Activated T-helper 1 cell treated with anti-CD3 and anti-CD28 coated beads, Interleukin-2, amount 50 U/mL, for 16 hours (primary cell): ENCODE results near the gene TMEM138.

ENCODE experiments used
- DNase-seq, 2 donors: peaks; one replicate each; pipeline ENCODE4 v3.0.0-alpha.2; 2020; ENCODE audit warnings: low read depth in 1 of 2, low spot score in 1 of 2

The TMEM138 gene

DNA sequence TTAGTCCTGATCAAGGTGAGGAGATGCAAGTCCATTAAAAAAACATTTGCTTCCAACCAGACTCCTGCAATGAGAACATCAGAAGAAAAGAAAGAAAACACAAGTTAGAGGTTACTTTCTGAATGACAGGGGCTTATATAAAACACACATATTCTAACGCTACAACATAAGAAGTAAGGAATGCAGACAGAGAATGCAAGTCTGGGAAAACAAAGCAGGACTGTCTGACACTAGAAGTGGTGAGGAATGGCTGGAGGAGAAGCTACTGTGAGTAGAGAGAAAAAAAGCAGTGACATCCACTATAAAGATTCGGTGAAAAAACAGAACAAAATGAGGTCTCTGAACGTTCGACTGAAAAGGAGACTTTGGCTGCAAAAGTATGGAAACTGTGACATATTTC lies 42.5 kb downstream of the TMEM138 start:
- DNase-seq, result no peak

DNA sequence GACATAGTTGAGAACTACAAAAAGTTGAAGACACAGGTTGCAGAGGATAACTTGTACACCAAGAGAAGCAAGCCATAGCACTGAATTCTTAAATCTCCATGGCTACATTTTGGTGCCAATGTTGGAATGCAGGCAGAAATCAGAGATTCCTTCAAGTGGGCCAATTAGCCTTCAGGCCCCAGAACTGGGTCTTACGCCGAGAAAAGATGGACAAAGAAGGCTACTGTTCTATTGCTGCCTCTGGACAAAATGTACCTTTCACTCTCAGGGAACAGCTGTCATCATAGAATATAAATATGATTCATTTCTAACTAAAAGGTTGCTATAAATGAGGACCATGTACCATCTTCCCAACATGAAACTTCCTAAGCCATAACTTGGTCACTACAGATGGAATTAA lies 43.9 kb downstream of the TMEM138 start:
- DNase-seq, result no peak

DNA sequence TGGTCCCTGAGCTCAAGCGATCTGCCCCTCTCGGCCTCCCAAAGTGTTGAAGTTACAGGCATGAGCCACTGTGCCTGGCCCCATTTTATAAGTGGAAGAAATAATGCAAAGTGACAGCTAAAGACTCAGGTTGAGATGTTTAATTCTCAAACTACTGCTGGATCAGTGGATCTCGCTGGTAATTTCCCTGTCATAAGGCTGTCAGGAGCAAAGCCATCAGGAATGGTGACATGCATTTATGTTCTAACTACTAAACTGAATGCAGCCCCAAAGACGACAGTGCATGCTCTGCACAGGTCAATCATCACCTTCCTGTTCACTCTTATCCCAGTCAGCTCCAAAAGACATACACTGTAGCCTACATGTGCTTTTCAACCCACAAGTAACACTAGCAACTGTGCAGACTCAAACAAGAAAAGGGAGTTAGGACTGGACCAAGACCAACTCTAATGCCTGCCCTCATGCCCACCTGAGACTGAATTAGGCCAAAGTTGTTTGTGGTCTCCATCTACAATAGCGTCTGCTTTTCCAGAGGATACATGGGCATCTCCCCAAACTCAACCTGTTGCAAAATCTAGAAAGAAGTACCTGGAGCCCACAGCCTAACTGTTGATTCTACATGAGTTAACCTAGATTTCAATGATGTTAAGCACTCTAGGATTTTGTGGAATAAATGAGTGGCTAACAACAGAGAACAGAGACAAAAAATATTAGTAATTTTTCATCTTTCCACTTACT lies 45.0 kb downstream of the TMEM138 start:
- DNase-seq, result no peak

DNA sequence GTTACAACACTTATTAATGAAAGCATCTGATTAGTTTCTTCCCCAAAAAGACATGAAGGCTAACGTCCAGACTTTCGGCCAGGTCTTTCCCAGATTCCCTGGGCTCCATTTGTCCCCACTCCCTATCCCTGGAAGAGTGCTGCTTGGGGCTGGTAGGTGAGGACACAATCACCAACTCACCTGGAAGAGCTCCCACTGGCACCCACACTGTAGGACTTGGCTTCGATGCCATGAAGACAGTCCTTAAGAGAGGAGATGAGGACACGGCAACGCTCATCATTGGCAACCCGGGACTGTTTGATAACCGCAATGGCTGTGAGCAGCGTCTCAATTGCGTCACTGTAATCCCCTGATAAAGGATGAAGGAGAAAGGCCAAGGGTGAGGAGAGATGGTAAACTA lies 49.4 kb downstream of the TMEM138 start:
- no peak for DNase-seq

DNA sequence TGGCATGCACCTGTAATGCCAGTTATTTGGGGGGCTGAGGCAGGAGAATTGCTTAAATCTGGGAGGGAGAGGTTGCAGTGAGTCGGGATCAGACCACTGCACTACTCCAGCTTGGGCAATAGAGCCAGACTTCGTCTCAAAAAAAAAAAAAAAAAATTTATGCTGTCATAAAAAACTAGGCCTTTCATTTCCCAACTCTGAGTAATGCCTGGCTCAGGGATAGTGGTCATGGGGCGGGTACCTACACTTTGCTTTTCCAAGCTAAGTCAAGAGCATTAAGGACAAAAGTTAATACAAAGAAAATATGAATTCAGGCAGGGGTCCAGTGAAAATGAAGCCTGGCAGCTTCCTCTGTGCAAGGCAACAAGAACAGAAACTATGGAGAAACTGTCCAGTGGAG lies 51.3 kb downstream of the TMEM138 start:
- no peak for DNase-seq

DNA sequence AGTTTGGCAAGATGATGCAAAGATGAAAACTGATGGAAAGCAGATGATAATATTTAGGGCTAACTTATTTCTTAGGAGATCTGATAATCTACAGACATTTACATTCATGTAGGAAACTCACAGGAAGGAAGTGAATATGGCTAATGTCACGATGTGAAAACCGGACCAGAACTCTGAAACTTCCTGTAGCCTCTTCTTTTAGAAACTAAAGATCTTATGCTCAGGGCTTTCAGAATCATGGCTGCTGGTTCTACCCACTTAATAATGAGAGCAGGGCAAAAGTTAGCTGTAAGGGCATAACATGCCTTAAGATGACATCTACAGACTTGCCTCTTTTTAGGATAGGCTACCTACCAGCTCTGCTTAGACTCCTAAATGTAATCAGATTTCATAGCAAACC lies 52.4 kb downstream of the TMEM138 start:
- no peak for DNase-seq

DNA sequence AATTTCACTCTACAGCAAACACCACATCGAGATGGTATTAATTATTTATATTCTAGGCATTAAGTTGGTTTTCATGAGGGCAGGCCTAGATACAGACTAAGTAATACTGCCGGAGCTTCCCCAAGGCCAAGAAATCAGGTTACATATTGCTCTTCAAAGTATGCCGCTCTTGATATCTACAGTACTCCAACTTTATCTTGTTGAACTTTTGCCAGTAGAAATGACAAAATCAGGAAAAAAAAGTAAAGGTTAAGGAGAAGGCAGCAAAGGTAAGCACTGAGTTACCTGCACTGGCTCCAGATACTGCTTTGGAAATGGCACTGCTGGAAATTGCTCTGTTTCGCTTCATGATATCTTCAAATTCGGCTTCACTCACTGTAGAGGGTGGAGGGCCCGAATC lies 53.2 kb downstream of the TMEM138 start:
- DNase-seq, result no peak

DNA sequence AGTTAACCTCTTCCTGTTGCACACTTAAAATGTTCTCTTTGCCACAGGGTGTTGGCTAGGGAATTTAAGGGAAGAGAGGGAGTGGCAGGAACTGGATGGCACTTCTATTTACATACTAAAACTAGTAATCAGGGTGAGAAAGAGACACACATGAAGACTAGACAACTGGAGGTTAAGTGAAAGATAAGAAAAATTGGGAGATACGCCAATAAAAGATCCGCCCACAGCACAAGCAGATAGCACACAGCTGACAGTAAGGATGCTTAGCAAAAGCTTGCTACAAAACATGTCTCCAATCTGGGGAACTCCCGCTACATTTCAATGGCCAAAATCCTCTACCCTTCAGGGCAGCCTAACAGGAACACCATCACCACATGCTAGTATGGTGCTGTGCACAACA lies 54.8 kb downstream of the TMEM138 start:
- DNase-seq, result no peak

DNA sequence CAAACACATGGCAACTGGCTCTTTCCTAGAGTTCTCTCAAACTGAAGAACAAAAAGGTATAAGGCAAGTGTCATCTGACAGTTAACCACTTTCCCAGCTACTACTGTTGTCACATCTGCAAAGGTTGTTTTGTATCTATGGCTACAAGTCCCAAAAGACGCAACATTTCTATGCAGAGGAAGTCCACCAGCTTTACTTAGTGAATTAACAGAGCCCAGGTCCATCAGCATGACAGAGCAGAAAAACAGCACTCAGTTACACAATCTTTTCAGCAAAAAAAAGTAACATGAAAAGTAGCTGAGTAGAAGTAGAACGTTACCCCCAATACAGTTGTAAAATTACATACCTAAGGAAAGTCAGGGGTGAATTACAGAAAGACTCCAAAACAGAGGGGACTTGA lies 55.5 kb downstream of the TMEM138 start:
- DNase-seq, result no peak

DNA sequence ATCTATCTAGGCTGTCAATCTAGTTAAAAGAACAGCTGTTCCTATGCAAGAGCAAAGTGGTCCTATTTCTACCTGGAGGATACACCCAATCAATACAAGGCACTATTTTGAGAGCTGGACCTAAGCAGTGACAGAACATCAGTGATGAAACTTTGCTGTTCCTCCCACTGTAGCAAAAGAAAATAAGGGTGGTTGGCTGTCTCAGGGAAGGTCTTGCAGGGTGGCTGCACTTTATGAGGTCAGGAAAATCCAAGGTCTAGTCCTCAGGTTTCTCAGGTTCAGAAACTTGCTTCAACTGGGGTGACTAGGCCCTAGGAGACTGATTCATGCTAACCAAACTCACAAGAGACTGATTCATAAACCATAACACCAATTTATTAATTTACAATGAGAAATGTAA lies 56.0 kb downstream of the TMEM138 start:
- DNase-seq, result no peak
